Central memory CD8-positive, alpha-beta T cell (primary cell): Measurements from ENCODE around the gene LRRIQ4.

Source experiments
- ATAC-seq: fragments of 150-1000 bp; cut with Tn5 transposase; replicated peaks from 2 replicates; pipeline ENCODE4 v1.10.0; 2022; ENCODE audit warnings: mild to moderate bottlenecking, moderate FRiP score, moderate number of reproducible peaks; ENCODE audit not compliant: poor library complexity, severe bottlenecking; ENCODE audit errors: extremely low read depth
- DNase-seq, 2 donors: peaks; one replicate each; pipeline ENCODE4 v3.0.0; 2021; ENCODE audit warnings: low spot score in 2 of 2
- H3K27ac Mint-ChIP-seq: one replicate; pipeline ENCODE4 v1.8.0; 2022; ENCODE audit warnings: low read depth, mild to moderate bottlenecking, moderate library complexity, mixed read lengths
- H3K27me3 Mint-ChIP-seq: one replicate; pipeline ENCODE4 v1.8.0; 2022; ENCODE audit warnings: mixed read lengths
- H3K36me3 Mint-ChIP-seq: one replicate; pipeline ENCODE4 v1.8.0; 2022; ENCODE audit warnings: mild to moderate bottlenecking, moderate library complexity, mixed read lengths; ENCODE audit not compliant: insufficient read depth
- H3K4me1 Mint-ChIP-seq: one replicate; pipeline ENCODE4 v1.8.0; 2022; ENCODE audit warnings: mixed read lengths
- H3K4me3 Mint-ChIP-seq: one replicate; pipeline ENCODE4 v1.8.0; 2022; ENCODE audit warnings: mild to moderate bottlenecking, moderate library complexity, mixed read lengths
- H3K9me3 Mint-ChIP-seq: one replicate; pipeline ENCODE4 v1.8.0; 2022; ENCODE audit warnings: mixed read lengths

The LRRIQ4 gene

DNA sequence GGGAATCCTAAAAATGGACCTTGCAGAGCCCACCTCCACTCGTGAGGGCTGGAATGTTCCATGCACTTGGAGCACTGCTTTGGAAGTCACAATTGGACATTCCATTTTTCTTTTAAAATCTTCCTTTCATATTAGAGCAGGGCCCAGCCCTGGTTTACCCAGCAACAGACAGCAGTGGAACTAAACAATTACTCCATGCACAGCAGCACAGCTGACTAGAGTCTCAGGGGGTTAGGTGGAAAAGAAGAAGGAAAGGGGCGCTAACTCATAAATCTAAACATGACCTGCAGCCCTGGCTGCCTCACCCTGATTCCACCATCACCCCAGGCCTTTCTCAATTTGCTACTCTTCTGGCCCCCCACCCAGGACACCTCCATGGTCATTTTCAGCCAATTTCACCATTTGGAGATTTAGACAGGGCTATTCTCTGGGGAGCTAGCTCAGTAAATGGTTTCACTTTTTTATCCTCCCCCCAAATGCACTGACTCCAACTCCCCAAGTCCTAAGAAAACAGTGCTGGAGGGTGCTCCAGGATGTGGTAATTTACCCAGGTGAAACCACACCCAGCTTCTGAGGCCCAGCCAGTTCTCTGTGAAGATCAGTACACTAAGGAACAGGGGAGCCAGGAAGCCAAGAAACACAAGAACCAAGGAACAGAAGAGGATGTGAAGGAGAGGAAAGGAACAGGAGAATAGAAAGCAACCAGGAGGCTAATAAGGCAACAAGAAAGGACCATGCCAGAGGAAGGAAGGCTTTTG is 58.6 kb downstream of the LRRIQ4 start:
- H3K4me3 Mint-ChIP-seq = no peak overlapping the region
- ATAC-seq = no peak
- H3K27me3 Mint-ChIP-seq = peaks cover 26% of the 10 kb centered on the region
- H3K9me3 Mint-ChIP-seq = no peaks in the 10 kb centered on the region
- no peak for DNase-seq
- H3K36me3 Mint-ChIP-seq = no peaks in the 10 kb centered on the region
- H3K27ac Mint-ChIP-seq = no peak overlapping the region
- H3K4me1 Mint-ChIP-seq = peaks cover 6% of the 10 kb centered on the region

DNA sequence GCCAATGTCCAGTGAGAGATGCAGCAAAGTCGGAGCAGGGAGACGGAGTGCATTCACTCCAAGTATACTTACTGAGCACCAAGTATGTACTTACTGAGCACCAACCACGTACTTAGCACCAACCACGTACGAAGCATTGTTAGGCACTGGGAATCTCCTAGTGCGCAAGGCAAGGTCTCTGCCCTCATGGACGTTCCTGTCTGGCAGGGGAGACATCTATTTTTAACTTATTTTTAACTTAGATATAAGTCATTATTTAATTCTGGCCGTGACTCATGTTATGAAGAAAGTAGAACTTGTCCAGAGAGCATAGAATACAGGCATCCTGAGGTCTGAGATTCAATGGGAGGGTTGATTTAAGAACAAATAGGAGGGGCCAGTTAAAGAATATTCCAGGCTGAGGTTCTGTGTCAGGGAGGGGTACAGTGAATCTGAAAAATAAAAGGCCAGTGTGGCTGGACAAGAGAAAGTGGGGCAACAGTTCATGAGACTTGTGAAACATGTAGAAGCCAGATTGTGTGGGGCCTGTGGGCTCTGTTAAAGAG is 66.4 kb downstream of the LRRIQ4 start:
- Mint-ChIP-seq H3K4me3 (no peak overlapping the region), H3K27me3 (peaks cover 29% of the 10 kb centered on the region), H3K36me3 (no peaks in the 10 kb centered on the region), H3K9me3 (no peaks in the 10 kb centered on the region), H3K27ac (no peak overlapping the region), H3K4me1 (no peaks in the 10 kb centered on the region)
- no peak for DNase-seq
- no peak for ATAC-seq

DNA sequence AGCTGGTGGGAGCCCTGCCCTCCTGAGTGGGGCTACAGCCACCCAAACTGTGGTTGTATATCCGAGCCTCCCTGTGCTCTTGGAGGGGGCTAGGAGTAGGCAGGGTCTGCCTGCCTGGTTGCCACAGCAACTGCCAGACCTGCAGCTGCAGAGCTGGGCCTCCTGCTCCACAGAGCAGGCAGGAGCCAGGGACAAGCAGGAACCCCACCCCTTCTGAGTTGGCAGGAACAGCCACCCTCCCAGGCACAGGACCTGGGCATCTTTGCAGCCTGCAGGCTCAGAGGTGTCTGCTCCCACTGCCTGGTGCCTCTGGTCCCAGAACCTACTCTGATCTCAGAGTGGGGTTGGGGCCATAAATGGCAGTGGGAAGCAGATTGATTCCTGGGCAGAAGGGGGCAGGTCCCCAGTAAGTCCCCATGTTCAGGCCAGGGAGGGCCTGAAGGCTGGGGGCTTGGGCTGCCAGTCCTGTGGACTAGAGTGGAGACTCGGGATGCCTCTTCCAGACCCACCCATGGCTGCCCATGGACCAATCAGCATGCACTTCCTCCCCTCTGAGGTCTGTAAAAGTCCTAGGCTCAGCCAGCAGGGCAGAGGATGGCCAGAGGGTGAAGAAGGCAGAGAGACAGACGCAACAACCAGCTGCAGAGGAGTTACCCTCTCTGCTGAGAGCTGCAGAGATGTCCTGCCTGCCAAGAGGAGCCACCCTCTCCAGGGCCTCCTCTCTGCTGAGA is 67.3 kb downstream of the LRRIQ4 start:
- H3K4me1 Mint-ChIP-seq = no peaks in the 10 kb centered on the region

DNA sequence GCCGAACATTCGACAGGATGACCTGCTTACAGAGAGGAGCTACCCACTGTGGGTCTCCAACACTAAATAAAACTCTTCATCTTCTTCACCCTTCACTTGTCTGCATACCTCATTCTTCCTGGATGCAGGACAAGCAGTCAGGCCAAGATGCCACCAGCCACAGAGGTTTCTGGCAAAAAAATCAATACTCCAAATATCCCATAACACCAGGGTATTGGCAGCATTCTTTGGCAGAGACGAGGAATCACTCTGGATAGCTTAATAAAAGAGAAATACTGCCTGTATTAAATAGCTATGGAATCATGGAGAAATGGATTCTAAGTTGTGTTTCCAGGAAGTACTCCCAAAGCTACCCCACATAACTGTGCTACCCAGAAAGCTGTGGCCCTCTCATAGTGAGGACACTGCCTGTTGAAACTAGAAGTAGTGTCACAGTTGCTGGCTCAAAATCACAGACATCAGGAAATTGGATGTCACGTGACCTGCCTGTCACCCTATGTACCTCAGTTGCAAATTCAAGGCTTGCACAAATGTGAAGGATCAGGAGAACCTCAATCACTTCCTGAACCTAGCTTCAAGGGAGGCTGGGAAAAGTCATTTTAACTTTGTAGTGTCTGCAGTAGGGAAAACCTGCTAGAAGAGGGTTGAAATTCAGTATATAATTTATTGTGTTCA is 68.0 kb downstream of the LRRIQ4 start:
- ATAC-seq = no peak
- no peak for DNase-seq
- Mint-ChIP-seq H3K27me3 (peaks cover 13% of the 10 kb centered on the region), H3K36me3 (no peaks in the 10 kb centered on the region), H3K9me3 (no peaks in the 10 kb centered on the region), H3K27ac (no peak overlapping the region), H3K4me1 (no peaks in the 10 kb centered on the region), H3K4me3 (no peak overlapping the region)

More for the DNA sequence above, 67.3 kb downstream of the LRRIQ4 start:
- peaks cover 20% of the 10 kb centered on the region for H3K27me3 Mint-ChIP-seq
- DNase-seq = no peak
- H3K27ac Mint-ChIP-seq = no peak overlapping the region
- no peak overlapping the region for H3K4me3 Mint-ChIP-seq
- ATAC-seq = no peak
- H3K9me3 Mint-ChIP-seq = no peaks in the 10 kb centered on the region
- no peaks in the 10 kb centered on the region for H3K36me3 Mint-ChIP-seq

DNA sequence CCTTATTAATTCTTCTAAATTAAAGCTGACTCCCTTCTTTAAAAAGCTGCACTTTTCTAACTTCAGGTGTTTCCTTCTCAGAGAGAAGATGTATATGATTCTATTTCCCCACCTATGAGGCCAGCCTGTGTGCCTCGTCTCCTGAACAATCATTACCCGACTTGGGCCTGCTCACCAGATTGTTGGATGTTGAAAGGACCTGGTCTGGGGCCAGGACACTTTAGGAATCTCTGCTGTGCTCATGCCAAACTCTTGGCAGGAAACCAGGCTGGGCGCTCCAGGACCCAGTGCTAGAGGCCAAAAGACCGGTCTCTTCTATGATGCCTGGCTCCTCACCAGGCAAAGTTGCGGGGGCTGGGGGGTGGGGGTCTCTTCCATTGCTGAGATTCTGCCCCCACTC is 74.0 kb downstream of the LRRIQ4 start:
- Mint-ChIP-seq H3K4me1 (no peaks in the 10 kb centered on the region), H3K27me3 (peaks cover 6% of the 10 kb centered on the region), H3K9me3 (no peaks in the 10 kb centered on the region), H3K36me3 (no peaks in the 10 kb centered on the region), H3K4me3 (no peak overlapping the region), H3K27ac (no peak overlapping the region)
- DNase-seq (no peak), ATAC-seq (no peak)
